Fibroblast of upper back skin (primary cell): ENCODE measurements around the gene BRAF.
"Not testable (repeated sequence)": the region's sequence is repeated elsewhere in the genome, so short reads cannot be mapped to it uniquely, and the experiment has no call there.

Experiments used
- DNase-seq: peaks from one replicate; pipeline ENCODE4 v3.0.0-alpha.2; 2013

Gene BRAF

GRCh38 chr7:140677496-140677895 lies 247.2 kb downstream of the BRAF start:
- no peak for DNase-seq

- not testable (repeated sequence) for DNase-seq
Measured at GRCh38 chr7:140676956-140677355, 247.8 kb downstream of the BRAF start.

- no peak for DNase-seq
Measured at GRCh38 chr7:140676306-140676705, 248.4 kb downstream of the BRAF start.

- no peak for DNase-seq
Measured at GRCh38 chr7:140675726-140676125, 249.0 kb downstream of the BRAF start.

- peak; percentile 51 for DNase-seq
Measured at GRCh38 chr7:140674899-140675701, 249.6 kb downstream of the BRAF start.

- DNase-seq: no peak
Measured at GRCh38 chr7:140674356-140674800, 250.4 kb downstream of the BRAF start.

GRCh38 chr7:140673774-140674155 lies 251.0 kb downstream of the BRAF start:
- no peak for DNase-seq

- DNase-seq: no peak
Measured at GRCh38 chr7:140673063-140673773, 251.5 kb downstream of the BRAF start.

- no peak for DNase-seq
Measured at GRCh38 chr7:140672382-140673062, 252.2 kb downstream of the BRAF start, which contains the start of gene ADCK2. TSS of gene ADCK2 (plus strand) at chr7:140672945. CDS start at chr7:140673331, 386 bp downstream.

- DNase-seq: no peak
Measured at GRCh38 chr7:140671966-140672365, 252.8 kb downstream of the BRAF start.

GRCh38 chr7:140670343-140670935 lies 254.3 kb downstream of the BRAF start:
- no peak for DNase-seq

- DNase-seq: not testable (repeated sequence)
Measured at GRCh38 chr7:140669862-140670261, 254.9 kb downstream of the BRAF start.

GRCh38 chr7:140669352-140669751 lies 255.4 kb downstream of the BRAF start:
- no peak for DNase-seq
